Gastrocnemius medialis (tissue), 4 donors: ENCODE data around the gene CD52.

Experiments
- POLR2A ChIP-seq, 2 donors: fragments of 450-650 bp; IDR thresholded peaks; one replicate each; pipeline ENCODE4 v1.6.1; 2017; ENCODE audit warnings: antibody characterized with exemption in 2 of 2, mild to moderate bottlenecking in 2 of 2, moderate library complexity in 2 of 2
- TF ChIP-seq, protein P1 (sequence below), 5 experiments: fragments of 450-650 bp in 3 of 5; fragments of 200-600 bp in 2 of 5; sonication (generic) in 2 of 5; IDR thresholded peaks in 4 of 5; conservative IDR thresholded peaks in 1 of 5; 1 replicate in 4 of 5; 2 replicates in 1 of 5; pipeline ENCODE4 v1.5.1; 2016 to 2019; ENCODE audit warnings: antibody characterized with exemption in 5 of 5, mild to moderate bottlenecking in 3 of 5, moderate library complexity in 3 of 5

DNA sequence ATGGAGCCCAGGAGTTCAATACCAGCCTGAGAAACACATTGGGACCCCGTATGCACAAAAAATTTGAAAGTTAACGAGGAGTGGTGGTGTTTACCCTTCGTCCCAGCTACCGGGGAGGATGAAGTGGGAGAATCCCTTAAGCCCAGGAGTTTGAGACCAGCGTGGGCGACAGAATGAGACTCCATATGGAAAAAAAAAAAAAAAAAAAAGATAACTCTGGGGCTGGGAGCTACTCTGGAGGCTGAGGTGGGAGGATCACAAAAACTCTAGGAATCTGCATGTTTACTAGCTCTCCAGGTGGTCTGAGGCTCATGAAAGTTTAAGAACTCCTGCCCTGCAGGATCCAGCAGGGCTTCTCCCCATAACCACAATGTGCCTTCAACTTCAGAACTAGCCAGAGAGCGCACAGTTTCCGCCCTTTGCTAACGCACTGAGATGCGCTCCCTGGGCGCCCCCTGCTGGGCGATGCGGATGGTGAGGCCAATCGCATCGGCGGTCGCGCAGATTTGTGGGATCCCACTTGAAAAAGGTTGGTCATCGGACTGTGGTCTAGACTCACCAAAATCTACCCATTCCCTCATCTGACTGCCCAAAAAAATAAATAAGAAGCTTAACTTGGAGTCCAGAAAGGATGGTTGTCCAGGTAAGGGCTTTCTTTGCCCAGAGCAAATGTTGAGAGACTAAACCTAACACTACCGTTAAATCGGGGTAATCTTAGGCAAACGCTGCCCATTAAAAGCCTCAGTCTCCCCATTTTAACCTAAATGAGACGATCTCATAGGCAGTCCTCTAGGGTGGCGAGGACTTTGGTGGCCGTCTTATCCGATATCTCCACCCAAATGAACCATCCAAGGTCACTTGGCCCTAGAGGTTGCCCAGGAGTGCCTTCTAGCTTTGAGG is 46.0 kb downstream of the CD52 start:
- TF ChIP-seq, protein P1, sequence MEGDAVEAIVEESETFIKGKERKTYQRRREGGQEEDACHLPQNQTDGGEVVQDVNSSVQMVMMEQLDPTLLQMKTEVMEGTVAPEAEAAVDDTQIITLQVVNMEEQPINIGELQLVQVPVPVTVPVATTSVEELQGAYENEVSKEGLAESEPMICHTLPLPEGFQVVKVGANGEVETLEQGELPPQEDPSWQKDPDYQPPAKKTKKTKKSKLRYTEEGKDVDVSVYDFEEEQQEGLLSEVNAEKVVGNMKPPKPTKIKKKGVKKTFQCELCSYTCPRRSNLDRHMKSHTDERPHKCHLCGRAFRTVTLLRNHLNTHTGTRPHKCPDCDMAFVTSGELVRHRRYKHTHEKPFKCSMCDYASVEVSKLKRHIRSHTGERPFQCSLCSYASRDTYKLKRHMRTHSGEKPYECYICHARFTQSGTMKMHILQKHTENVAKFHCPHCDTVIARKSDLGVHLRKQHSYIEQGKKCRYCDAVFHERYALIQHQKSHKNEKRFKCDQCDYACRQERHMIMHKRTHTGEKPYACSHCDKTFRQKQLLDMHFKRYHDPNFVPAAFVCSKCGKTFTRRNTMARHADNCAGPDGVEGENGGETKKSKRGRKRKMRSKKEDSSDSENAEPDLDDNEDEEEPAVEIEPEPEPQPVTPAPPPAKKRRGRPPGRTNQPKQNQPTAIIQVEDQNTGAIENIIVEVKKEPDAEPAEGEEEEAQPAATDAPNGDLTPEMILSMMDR (IDR thresholded peaks at IDR 0.05 in 4 of 5, conservative IDR thresholded peaks at IDR 0.05 in 1 of 5) = peak; percentile 55 to 85 (median 76)
- TF ChIP-seq POLR2A (IDR thresholded peaks at IDR 0.05) = no peak
